A549 (cell line): ENCODE measurements around the gene CPOX.
"Not testable (repeated sequence)": the region's sequence is repeated elsewhere in the genome, so short reads cannot be mapped to it uniquely, and the experiment has no call there.

Experiments used
- FOSB ChIP-seq: fragments of 250-450 bp; sonication (Bioruptor Pico); IDR thresholded peaks from 2 replicates; pipeline ENCODE4 v1.5.0; 2020; ENCODE audit warnings: mild to moderate bottlenecking, moderate library complexity
- TF ChIP-seq, protein P1 (sequence below): fragments of >200 bp; sonication (Bioruptor Twin); formaldehyde crosslinking; IDR thresholded peaks from 3 replicates; pipeline ENCODE4 v1.5.1; 2016

DNA sequence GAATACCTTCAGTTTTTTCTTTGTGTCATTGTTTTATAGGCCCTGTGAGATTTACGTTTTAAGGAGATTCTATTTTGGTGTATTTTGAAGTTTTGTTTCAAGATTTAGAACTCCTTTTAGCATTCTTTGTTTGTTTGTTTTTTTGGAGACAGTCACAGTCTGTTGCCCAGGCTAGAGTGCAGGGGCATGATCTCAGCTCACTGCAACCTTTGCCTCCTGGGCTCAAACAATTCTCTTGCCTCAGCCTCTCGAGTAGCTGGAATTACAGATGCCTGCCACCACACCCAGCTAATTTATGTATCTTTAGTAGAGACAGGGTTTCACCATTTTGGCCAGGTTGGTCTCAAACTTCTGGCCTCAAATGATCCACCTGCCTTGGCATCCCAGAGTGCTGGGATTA is 48.3 kb upstream of the CPOX start:
- TF ChIP-seq, protein P1, sequence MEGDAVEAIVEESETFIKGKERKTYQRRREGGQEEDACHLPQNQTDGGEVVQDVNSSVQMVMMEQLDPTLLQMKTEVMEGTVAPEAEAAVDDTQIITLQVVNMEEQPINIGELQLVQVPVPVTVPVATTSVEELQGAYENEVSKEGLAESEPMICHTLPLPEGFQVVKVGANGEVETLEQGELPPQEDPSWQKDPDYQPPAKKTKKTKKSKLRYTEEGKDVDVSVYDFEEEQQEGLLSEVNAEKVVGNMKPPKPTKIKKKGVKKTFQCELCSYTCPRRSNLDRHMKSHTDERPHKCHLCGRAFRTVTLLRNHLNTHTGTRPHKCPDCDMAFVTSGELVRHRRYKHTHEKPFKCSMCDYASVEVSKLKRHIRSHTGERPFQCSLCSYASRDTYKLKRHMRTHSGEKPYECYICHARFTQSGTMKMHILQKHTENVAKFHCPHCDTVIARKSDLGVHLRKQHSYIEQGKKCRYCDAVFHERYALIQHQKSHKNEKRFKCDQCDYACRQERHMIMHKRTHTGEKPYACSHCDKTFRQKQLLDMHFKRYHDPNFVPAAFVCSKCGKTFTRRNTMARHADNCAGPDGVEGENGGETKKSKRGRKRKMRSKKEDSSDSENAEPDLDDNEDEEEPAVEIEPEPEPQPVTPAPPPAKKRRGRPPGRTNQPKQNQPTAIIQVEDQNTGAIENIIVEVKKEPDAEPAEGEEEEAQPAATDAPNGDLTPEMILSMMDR, result not testable (repeated sequence)
- not testable (repeated sequence) for TF ChIP-seq FOSB
